HCEC 1CT (cell line): ENCODE measurements around the gene GATA2.

Experiments used
- DNase-seq: peaks from one replicate; pipeline ENCODE4 v3.0.0-alpha.2; 2017

Gene GATA2

GRCh38 chr3:128472449-128473179 is 20.4 kb downstream of the GATA2 start:
- no peak for DNase-seq

- no peak for DNase-seq
Measured at GRCh38 chr3:128471720-128472119, 21.3 kb downstream of the GATA2 start.

GRCh38 chr3:128471110-128471509 is 21.9 kb downstream of the GATA2 start:
- DNase-seq = no peak

GRCh38 chr3:128470134-128470899 is 22.7 kb downstream of the GATA2 start:
- no peak for DNase-seq

GRCh38 chr3:128469556-128469955 is 23.4 kb downstream of the GATA2 start:
- no peak for DNase-seq

GRCh38 chr3:128468791-128469527 is 24.0 kb downstream of the GATA2 start:
- no peak for DNase-seq

- no peak for DNase-seq
Measured at GRCh38 chr3:128468285-128468790, 24.7 kb downstream of the GATA2 start.

GRCh38 chr3:128466840-128467541 is 26.0 kb downstream of the GATA2 start, which contains the start of gene DNAJB8:
TSS of gene DNAJB8 (minus strand) at chr3:128466890. CDS start at chr3:128463245, 3,645 bp downstream.
- DNase-seq = no peak

GRCh38 chr3:128464702-128465101 is 28.3 kb downstream of the GATA2 start:
- DNase-seq = no peak

- no peak for DNase-seq
Measured at GRCh38 chr3:128464188-128464587, 28.8 kb downstream of the GATA2 start.

- DNase-seq = no peak
Measured at GRCh38 chr3:128463771-128464170, 29.2 kb downstream of the GATA2 start.

GRCh38 chr3:128463354-128463753 is 29.6 kb downstream of the GATA2 start:
- no peak for DNase-seq

- no peak for DNase-seq
Measured at GRCh38 chr3:128462931-128463330, 30.1 kb downstream of the GATA2 start.

- no peak for DNase-seq
Measured at GRCh38 chr3:128462341-128462910, 30.6 kb downstream of the GATA2 start.

GRCh38 chr3:128461731-128462130 is 31.3 kb downstream of the GATA2 start:
- DNase-seq = no peak

GRCh38 chr3:128459461-128459820 is 33.6 kb downstream of the GATA2 start:
- no peak for DNase-seq

GRCh38 chr3:128458746-128459460 is 34.1 kb downstream of the GATA2 start:
- DNase-seq = no peak

- no peak for DNase-seq
Measured at GRCh38 chr3:128457937-128458336, 35.1 kb downstream of the GATA2 start.

- DNase-seq = no peak
Measured at GRCh38 chr3:128456776-128457715, 36.0 kb downstream of the GATA2 start.
